Right atrium auricular region (tissue), 2 donors: ENCODE data around the gene GCN1. TPM values are rescaled to one million over a fixed set of nuclear protein-coding genes. Genes with fewer than 3 reads are reported as not detected.

Experiments used
- DNase-seq: peaks from one replicate; pipeline ENCODE4 v3.0.0-alpha.2; 2019; ENCODE audit warnings: low spot score
- H3K27ac ChIP-seq, 2 donors: fragments of 200-600 bp; sonication (generic); 1 replicate in 1 of 2; 2 replicates in 1 of 2; pipeline ENCODE4 v1.5.1; 2016 to 2019
- H3K27me3 ChIP-seq, 2 donors: fragments of 200-600 bp; sonication (generic); one replicate each; pipeline versions ENCODE4 v1.5.1 to v1.6.0; 2017 to 2019
- H3K36me3 ChIP-seq: fragments of 200-600 bp; sonication (generic); one replicate; pipeline ENCODE4 v1.5.1; 2016
- H3K4me1 ChIP-seq, 2 donors: fragments of 200-600 bp; sonication (generic); one replicate each; pipeline versions ENCODE4 v1.5.1 to v1.6.0; 2017 to 2019
- H3K4me3 ChIP-seq, 2 donors: fragments of 200-600 bp; sonication (generic); 1 replicate in 1 of 2; 2 replicates in 1 of 2; pipeline ENCODE4 v1.5.1; 2017 to 2019; ENCODE audit warnings: mild to moderate bottlenecking in 1 of 2, moderate library complexity in 1 of 2
- H3K9me3 ChIP-seq, 2 donors: fragments of 200-600 bp; sonication (generic); one replicate each; pipeline ENCODE4 v1.5.1; 2019
- total RNA-seq, 2 donors: library from RNA; depleted of rRNA; stranded (reverse); fragments of >200 nt; gene quantifications; one replicate each; pipeline ENCODE4 v1.1.0, GENCODE V29; 2016
- TF ChIP-seq, protein P1 (sequence below), 2 donors: fragments of 200-600 bp; sonication (generic); IDR thresholded peaks; one replicate each; pipeline ENCODE4 v1.5.1; 2019; ENCODE audit warnings: antibody characterized with exemption in 2 of 2

GCN1 gene
- total RNA-seq, 2 donors from 2014 or later = 28.3 to 36.0 TPM

DNA sequence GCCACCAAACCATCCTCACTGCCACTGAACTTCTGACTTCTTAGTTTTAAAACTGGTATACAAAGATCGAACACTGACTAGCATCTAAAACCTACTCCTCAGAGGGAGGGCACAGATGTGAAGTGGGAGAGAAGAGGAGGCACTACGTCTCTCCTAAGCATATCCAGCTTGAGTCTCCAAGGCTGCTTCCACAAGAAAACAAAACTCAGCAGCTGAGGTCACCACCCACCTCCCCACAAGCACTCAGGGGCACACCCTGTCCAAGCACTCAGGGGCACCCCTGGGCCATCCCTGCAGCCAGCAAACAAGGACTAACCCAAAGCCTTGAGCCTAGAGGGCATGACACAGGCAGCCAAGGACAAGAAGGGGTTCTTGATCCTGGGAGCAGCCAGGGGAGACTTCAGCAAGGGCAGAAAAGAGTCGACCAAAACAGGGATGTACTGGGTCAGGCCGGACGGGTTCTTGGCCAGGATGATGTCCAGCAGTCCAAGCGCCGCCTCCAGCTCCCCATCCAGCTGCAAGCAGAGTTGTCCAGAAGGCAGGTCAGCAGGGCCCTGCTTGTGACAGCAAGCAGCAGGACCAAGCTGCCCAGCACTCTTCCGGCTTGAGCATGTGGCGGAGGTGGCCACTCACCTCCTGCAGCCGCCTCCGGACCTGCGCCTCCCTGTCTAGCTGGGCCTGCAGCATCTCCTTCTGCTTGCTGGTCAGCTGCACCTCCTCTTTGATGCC lies 34.8 kb downstream of the GCN1 start:
- H3K4me3 ChIP-seq = no peak overlapping the region
- H3K27ac ChIP-seq = no peak overlapping the region
- peaks cover 98% of the 10 kb centered on the region for H3K36me3 ChIP-seq
- peaks cover 0 to 4% of the 10 kb centered on the region in 2 donors for H3K4me1 ChIP-seq
- TF ChIP-seq, protein P1, sequence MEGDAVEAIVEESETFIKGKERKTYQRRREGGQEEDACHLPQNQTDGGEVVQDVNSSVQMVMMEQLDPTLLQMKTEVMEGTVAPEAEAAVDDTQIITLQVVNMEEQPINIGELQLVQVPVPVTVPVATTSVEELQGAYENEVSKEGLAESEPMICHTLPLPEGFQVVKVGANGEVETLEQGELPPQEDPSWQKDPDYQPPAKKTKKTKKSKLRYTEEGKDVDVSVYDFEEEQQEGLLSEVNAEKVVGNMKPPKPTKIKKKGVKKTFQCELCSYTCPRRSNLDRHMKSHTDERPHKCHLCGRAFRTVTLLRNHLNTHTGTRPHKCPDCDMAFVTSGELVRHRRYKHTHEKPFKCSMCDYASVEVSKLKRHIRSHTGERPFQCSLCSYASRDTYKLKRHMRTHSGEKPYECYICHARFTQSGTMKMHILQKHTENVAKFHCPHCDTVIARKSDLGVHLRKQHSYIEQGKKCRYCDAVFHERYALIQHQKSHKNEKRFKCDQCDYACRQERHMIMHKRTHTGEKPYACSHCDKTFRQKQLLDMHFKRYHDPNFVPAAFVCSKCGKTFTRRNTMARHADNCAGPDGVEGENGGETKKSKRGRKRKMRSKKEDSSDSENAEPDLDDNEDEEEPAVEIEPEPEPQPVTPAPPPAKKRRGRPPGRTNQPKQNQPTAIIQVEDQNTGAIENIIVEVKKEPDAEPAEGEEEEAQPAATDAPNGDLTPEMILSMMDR (IDR thresholded peaks at IDR 0.05) = no peak
- no peaks in the 10 kb centered on the region for H3K9me3 ChIP-seq
- DNase-seq = no peak
- no peaks in the 10 kb centered on the region for H3K27me3 ChIP-seq

DNA sequence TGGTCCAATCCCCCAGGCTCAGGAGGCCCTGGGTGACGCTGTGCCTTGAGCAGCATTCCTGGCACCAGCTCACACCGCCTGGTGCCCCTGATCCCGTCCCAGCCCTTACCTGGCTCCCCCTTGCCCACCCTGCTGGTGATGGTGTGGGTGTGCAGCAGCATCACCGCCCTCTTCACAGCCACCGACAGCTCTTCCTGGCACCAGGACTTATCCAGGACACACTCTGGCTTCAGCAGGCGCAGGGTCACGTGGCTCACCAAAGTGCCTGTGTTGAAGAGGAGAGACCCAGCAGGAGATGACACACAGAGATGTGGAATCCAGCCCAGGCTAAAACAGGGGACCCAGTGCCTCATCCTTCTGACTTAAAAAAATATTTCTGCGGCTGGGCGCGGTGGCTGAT lies 36.2 kb downstream of the GCN1 start:
- Histone ChIP-seq H3K27me3 (no peaks in the 10 kb centered on the region), H3K4me3 (no peak overlapping the region), H3K4me1 (peaks cover 0 to 4% of the 10 kb centered on the region in 2 donors), H3K36me3 (peaks cover 99% of the 10 kb centered on the region), H3K9me3 (no peaks in the 10 kb centered on the region), H3K27ac (no peak overlapping the region)
- TF ChIP-seq, protein P1 (IDR thresholded peaks at IDR 0.05) = no peak
- DNase-seq = no peak

DNA sequence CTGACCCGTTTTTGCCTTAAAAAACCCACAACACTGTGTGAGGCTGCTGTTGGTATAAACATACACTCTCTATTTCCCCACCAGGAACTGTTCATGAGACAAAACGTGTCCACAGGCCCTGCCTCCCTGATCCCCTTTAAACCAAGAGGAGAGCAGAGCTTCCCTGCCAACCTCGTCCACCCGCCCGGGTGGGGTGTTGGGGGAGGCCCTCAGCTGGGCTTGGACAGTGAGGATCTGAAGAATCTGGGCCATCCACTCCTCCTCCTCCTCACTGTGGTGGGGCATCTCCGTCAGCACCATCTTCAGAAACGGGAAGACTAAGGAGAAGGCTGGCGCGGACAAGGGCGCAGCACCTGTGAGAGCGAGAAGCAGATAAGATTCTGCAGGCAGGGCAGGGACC lies 36.8 kb downstream of the GCN1 start:
- DNase-seq = no peak
- Histone ChIP-seq H3K27me3 (no peaks in the 10 kb centered on the region), H3K27ac (no peak overlapping the region), H3K4me3 (no peak overlapping the region), H3K9me3 (no peaks in the 10 kb centered on the region), H3K4me1 (peaks cover 0 to 4% of the 10 kb centered on the region in 2 donors), H3K36me3 (peaks cover 99% of the 10 kb centered on the region)
- TF ChIP-seq, protein P1 (IDR thresholded peaks at IDR 0.05) = no peak

DNA sequence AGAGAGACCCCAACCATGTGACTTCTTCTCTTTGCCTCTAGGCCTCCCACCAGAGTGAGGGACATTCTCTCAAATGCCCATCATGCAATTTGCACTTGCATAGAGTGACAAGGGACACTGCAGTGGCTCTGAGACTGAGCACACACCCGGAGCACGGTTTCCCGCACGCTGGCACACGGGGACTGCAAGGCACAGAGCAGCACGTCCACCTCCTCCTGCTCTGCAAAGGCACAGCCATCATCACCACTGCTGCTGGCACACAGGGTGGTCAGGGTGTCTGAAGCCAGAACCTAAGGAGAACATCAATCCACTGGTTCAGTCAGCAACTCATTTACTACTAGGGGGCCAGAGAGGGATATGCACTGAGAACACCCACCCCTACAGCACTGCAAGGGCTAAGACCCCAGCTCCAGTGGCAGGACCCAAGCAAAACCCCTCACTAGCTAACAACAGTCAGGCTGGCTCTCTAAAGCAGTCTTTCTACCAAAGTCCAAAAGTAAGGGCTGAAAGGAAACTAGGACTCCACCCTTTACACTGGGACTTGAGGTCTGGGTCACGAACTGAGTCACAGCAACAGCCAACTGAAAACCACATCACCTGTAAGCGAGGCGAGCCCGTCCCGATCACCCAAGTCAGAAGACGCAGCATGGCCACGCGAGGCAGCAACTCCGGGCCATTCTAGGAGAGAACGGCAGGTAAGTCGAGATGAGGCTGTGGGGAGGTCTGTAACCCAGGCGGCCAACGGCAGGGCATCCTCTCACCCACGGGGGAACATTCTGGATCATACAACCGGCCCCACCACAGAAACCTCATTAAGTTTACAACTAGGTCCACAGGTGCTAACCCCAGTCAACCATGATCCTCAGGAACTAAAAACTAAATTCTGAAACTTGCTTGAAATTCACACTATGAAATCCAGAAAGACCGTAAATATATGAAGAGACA lies 37.9 kb downstream of the GCN1 start:
- Histone ChIP-seq H3K36me3 (peaks cover 96% of the 10 kb centered on the region), H3K27ac (no peak overlapping the region), H3K27me3 (no peaks in the 10 kb centered on the region), H3K4me3 (no peak overlapping the region), H3K4me1 (peaks cover 0 to 4% of the 10 kb centered on the region in 2 donors), H3K9me3 (no peaks in the 10 kb centered on the region)
- no peak for DNase-seq
- TF ChIP-seq, protein P1 (IDR thresholded peaks at IDR 0.05) = no peak

DNA sequence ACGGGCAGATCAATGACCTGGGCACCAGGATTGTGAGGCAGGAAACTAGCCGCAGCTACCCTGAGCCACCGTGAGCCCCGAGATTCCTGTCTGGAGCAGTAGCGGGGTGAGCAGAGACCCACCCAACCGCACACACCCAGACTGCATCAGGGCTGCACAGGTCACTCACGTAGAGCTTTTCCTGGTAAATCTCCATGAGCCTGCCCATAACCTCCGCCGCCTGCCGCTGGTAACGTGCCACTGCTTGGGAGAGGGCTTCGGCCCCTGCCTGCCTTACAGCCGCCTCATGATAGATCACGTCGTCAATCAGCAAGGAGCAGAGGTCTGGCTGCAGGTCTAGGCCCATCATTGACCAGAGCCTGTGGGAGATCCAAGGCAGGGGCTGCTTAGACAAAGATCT lies 39.4 kb downstream of the GCN1 start:
- H3K9me3 ChIP-seq = no peaks in the 10 kb centered on the region
- H3K4me3 ChIP-seq = no peak overlapping the region
- no peaks in the 10 kb centered on the region for H3K27me3 ChIP-seq
- H3K27ac ChIP-seq = no peak overlapping the region
- TF ChIP-seq, protein P1 (IDR thresholded peaks at IDR 0.05) = no peak
- peaks cover 0 to 2% of the 10 kb centered on the region in 2 donors for H3K4me1 ChIP-seq
- H3K36me3 ChIP-seq = peaks cover 96% of the 10 kb centered on the region
- no peak for DNase-seq
